Measurements from ENCODE around the gene AADAC.

The AADAC gene

GRCh38 chr3:151814588-151814987 is 672 bp downstream of the AADAC start:
- H3K4me2 ChIP-seq (ENCODE audit: low read length) = no peak overlapping the region
- 0 out of 2 replicates have a peak, but pooled peaks cover 3% of the 10 kb centered on the region for H3K27me3 ChIP-seq (ENCODE audit: control insufficient read depth, low read length)
- no peaks in the 10 kb centered on the region for H3K36me3 ChIP-seq (ENCODE audit: control insufficient read depth, low read length)
- peaks cover 2% of the 10 kb centered on the region; the same call in 1 of the 2 replicates for H3K9me3 ChIP-seq (ENCODE audit: control insufficient read depth, insufficient read depth, low read length)
- H3K27ac ChIP-seq (ENCODE audit: low read depth, low read length) = no peak overlapping the region
- no peak overlapping the region for H3K4me3 ChIP-seq (ENCODE audit: low read length)
- no peaks in the 10 kb centered on the region for H3K79me2 ChIP-seq (ENCODE audit: control insufficient read depth, low read length)
- H3K4me1 ChIP-seq (ENCODE audit: control insufficient read depth, low read length) = no peaks in the 10 kb centered on the region
- no peaks in the 10 kb centered on the region for H3F3A ChIP-seq (ENCODE audit: control insufficient read depth, insufficient read depth)
- TF ChIP-seq, protein P1, sequence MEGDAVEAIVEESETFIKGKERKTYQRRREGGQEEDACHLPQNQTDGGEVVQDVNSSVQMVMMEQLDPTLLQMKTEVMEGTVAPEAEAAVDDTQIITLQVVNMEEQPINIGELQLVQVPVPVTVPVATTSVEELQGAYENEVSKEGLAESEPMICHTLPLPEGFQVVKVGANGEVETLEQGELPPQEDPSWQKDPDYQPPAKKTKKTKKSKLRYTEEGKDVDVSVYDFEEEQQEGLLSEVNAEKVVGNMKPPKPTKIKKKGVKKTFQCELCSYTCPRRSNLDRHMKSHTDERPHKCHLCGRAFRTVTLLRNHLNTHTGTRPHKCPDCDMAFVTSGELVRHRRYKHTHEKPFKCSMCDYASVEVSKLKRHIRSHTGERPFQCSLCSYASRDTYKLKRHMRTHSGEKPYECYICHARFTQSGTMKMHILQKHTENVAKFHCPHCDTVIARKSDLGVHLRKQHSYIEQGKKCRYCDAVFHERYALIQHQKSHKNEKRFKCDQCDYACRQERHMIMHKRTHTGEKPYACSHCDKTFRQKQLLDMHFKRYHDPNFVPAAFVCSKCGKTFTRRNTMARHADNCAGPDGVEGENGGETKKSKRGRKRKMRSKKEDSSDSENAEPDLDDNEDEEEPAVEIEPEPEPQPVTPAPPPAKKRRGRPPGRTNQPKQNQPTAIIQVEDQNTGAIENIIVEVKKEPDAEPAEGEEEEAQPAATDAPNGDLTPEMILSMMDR (IDR thresholded peaks at IDR 0.05; ENCODE audit: low read depth, low read length, poor library complexity, severe bottlenecking) = no peak
- H3K9me2 ChIP-seq (replicated peaks; ENCODE audit: control insufficient read depth, low read length) = no peaks in the 10 kb centered on the region
- no peaks in the 10 kb centered on the region for H4K20me1 ChIP-seq (ENCODE audit: control insufficient read depth, insufficient read depth, low read depth, low read length)

- H3K4me2 ChIP-seq (ENCODE audit: low read length) = no peak overlapping the region
- H3K4me3 ChIP-seq (ENCODE audit: low read length) = no peak overlapping the region
- TF ChIP-seq EZH2phosphoT487 (IDR thresholded peaks at IDR 0.05; ENCODE audit: borderline replicate concordance, low read length) = no peak
- no peaks in the 10 kb centered on the region for H3K9me2 ChIP-seq (replicated peaks; ENCODE audit: control insufficient read depth, low read length)
- H3K79me2 ChIP-seq (ENCODE audit: control insufficient read depth, low read length) = no peaks in the 10 kb centered on the region
- H3K4me1 ChIP-seq (ENCODE audit: control insufficient read depth, low read length) = no peaks in the 10 kb centered on the region
- no peaks in the 10 kb centered on the region for H4K20me1 ChIP-seq (ENCODE audit: control insufficient read depth, insufficient read depth, low read depth, low read length)
- H3K27ac ChIP-seq (ENCODE audit: low read depth, low read length) = no peak overlapping the region
- no peaks in the 10 kb centered on the region for H3F3A ChIP-seq (ENCODE audit: control insufficient read depth, insufficient read depth)
- no peaks in the 10 kb centered on the region for H3K9me3 ChIP-seq (ENCODE audit: control insufficient read depth, insufficient read depth, low read length)
- H3K27me3 ChIP-seq (ENCODE audit: control insufficient read depth, low read length) = 0 out of 2 replicates have a peak, but pooled peaks cover 3% of the 10 kb centered on the region
- no peaks in the 10 kb centered on the region for H3K36me3 ChIP-seq (ENCODE audit: control insufficient read depth, low read length)
These were observed 2.2 kb downstream of the AADAC start for GRCh38 chr3:151816091-151816604.

DNA sequence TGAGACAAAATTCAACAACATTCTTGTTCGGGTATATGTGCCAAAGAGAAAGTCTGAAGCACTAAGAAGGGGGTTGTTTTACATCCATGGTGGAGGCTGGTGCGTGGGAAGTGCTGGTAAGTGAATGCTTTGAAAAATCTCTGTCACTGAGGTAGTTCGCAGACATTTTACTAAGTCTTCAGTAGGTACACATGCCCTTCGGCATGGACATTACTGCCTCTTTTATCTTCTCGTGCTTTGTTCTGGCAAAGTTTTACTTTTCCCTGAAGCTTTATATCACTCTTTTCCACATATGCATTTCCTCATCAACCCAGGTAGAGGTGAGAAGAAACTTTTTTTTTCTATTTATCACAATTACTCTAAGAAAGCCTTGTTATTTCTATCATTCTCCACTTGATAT is 3.6 kb downstream of the AADAC start:
- 0 out of 2 replicates have a peak, but pooled peaks cover 3% of the 10 kb centered on the region for H3K27me3 ChIP-seq (ENCODE audit: control insufficient read depth, low read length)
- H3K9me3 ChIP-seq (ENCODE audit: control insufficient read depth, insufficient read depth, low read length) = no peaks in the 10 kb centered on the region
- no peaks in the 10 kb centered on the region for H3K9me2 ChIP-seq (replicated peaks; ENCODE audit: control insufficient read depth, low read length)
- no peak overlapping the region for H3K4me3 ChIP-seq (ENCODE audit: low read length)
- no peaks in the 10 kb centered on the region for H3K79me2 ChIP-seq (ENCODE audit: control insufficient read depth, low read length)
- H3F3A ChIP-seq (ENCODE audit: control insufficient read depth, insufficient read depth) = no peaks in the 10 kb centered on the region
- H3K27ac ChIP-seq (ENCODE audit: low read depth, low read length) = no peak overlapping the region
- no peak overlapping the region for H3K4me2 ChIP-seq (ENCODE audit: low read length)
- no peaks in the 10 kb centered on the region for H4K20me1 ChIP-seq (ENCODE audit: control insufficient read depth, insufficient read depth, low read depth, low read length)
- no peaks in the 10 kb centered on the region for H3K36me3 ChIP-seq (ENCODE audit: control insufficient read depth, low read length)
- H3K4me1 ChIP-seq (ENCODE audit: control insufficient read depth, low read length) = no peaks in the 10 kb centered on the region
- TF ChIP-seq EZH2phosphoT487 (IDR thresholded peaks at IDR 0.05; ENCODE audit: borderline replicate concordance, low read length) = no peak
- TF ChIP-seq, protein P1 (IDR thresholded peaks at IDR 0.05; ENCODE audit: low read depth, low read length, poor library complexity, severe bottlenecking) = no peak

DNA sequence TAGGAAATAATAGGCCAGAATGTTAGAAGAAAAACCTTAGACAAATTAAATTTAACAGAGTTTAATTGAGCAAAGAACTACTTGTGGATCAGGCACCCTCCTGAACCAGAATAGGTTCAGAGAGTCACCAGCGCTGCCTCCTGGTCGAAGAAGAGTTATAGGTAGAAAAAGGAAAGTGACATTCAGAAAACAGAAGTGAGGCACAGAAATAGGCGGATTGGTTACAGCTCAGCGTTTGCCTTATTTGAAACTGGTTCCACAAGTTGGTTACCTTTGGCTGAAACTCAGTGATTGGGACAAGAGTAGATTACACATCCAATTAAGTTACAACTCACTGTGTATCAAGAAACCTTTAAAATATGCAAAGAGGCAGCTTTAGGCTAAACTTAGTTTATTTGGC is 4.4 kb downstream of the AADAC start:
- Histone ChIP-seq H3K9me3 (ENCODE audit: control insufficient read depth, insufficient read depth, low read length) (no peaks in the 10 kb centered on the region), H4K20me1 (ENCODE audit: control insufficient read depth, insufficient read depth, low read depth, low read length) (no peaks in the 10 kb centered on the region), H3K27ac (ENCODE audit: low read depth, low read length) (no peak overlapping the region), H3K36me3 (ENCODE audit: control insufficient read depth, low read length) (no peaks in the 10 kb centered on the region), H3F3A (ENCODE audit: control insufficient read depth, insufficient read depth) (no peaks in the 10 kb centered on the region), H3K79me2 (ENCODE audit: control insufficient read depth, low read length) (no peaks in the 10 kb centered on the region), H3K27me3 (ENCODE audit: control insufficient read depth, low read length) (0 out of 2 replicates have a peak, but pooled peaks cover 3% of the 10 kb centered on the region), H3K9me2 (replicated peaks; ENCODE audit: control insufficient read depth, low read length) (no peaks in the 10 kb centered on the region), H3K4me1 (ENCODE audit: control insufficient read depth, low read length) (no peaks in the 10 kb centered on the region), H3K4me2 (ENCODE audit: low read length) (no peak overlapping the region), H3K4me3 (ENCODE audit: low read length) (no peak overlapping the region)
- TF ChIP-seq, protein P1 (IDR thresholded peaks at IDR 0.05; ENCODE audit: low read depth, low read length, poor library complexity, severe bottlenecking) = no peak
- no peak for TF ChIP-seq EZH2phosphoT487 (IDR thresholded peaks at IDR 0.05; ENCODE audit: borderline replicate concordance, low read length)
